Stimulated activated CD4-positive, alpha-beta T cell treated with anti-CD3 and anti-CD28 coated beads, Interleukin-4, amount 100 ng/mL, for 24 hours (primary cell): ENCODE data around the gene GPBP1.
A peak's percentile ranks its signal among the peaks of the same experiment; 100 is the strongest.
"Not testable (repeated sequence)": the region's sequence is repeated elsewhere in the genome, so short reads cannot be mapped to it uniquely, and the experiment has no call there.

ENCODE experiments used
- DNase-seq: peaks from one replicate; pipeline ENCODE4 v3.0.0-alpha.2; 2020

Gene GPBP1

DNA sequence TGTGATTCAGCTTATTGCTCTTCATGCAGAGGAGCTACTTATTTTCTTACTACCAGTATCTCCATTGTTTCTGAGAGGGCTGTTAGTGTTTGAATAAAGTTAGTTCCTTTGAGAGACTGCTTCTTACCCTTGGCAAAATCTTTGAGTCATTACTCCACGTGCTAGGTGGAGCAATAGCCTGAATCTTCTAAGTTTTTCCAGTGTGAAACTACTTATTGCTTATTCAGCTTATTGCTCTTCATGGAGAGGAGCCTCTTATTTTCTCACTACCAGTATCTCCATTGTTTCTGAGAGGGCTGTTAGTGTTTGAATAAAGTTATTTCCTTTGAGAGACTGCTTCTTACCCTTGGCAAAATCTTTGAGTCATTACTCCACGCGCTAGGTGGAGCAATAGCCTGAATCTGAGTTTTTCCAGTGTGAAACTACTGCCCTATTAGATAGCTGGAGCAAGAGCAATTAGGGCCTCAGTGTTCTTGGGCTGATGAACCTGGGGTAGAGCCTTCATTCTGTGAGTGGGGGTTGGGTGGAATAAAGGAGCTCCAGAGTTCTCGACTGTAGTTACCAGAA, 41.9 kb downstream of the GPBP1 start:
- DNase-seq: no peak

DNA sequence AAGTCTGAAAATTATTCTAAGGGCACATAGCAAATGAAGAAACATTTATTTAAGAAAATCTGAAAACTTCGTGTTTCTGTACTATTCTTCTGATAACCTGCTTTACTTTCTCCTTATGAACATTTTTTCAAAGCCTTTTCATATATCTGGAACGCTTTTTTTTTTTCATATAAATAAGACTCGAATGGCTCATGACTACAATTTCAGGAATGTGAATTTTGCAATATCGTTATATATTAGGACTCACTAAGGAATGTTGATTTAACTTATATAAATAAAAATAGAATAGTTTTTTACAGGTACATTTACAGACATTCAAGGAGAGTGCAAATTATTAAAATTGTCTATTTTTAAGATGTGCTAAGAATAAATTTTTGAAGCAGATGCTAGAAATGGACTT, 42.9 kb downstream of the GPBP1 start:
- no peak for DNase-seq

DNA sequence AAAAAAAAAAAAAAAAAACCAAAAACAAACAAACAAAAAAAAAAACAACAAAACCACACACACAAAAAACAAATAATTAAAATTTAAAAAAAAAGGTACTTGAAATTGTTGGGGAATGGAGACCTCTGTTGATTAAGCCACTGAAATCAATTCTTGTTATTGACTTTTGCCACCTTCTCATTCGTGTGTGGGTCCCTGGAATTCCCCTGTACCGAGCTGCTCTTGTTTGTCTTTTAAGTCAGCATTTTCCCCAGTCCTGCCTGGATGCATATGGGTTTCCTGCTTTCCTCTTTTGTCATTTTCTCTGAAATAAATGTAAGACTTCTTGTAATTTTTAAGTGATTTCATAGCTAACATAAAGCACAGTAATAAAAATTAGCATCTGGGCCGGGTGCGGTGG, 45.5 kb downstream of the GPBP1 start:
- DNase-seq: peak; percentile 16

DNA sequence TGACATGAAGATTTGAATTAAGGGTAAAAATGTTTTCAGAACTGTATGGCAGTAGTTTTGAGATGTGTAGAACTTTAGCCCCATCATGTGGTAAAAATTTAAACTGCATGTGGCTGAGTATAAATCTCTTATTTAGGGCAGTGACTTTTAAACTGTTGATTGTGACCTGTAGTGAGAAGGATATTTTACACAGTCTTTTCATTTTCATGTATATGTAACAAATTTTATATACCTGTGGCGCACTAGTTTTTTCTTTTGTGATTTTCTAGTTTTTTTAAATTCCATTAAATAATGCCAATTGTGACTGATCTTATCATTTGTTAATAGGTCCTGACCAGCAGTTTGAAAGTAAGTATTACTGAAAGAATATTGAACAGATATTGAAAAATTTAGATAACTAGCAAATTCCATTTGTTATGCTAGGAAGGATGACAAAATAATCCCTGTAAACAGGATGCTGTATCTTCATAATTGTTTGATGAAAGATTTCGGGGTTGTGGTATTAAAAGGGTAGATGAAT, 47.2 kb downstream of the GPBP1 start:
- peak; percentile 41 for DNase-seq

DNA sequence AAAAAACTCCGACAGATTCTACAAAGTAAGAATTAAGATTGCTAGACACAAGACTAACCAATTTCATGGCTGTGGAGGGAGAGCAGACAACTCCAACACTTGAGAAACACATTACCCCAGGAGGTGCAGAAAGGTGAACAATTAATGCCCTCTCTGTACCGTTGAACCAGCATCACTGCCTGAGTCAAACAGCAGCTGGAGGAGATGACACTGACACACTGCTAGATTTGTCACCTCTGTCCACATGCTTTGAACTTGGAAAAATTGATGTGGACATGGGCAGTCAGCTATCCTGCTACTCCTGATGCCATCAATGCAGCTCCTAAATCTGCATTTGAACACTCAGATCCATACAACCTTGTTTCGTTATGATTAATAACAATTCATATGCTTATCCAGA, 51.7 kb downstream of the GPBP1 start:
- DNase-seq: no peak

DNA sequence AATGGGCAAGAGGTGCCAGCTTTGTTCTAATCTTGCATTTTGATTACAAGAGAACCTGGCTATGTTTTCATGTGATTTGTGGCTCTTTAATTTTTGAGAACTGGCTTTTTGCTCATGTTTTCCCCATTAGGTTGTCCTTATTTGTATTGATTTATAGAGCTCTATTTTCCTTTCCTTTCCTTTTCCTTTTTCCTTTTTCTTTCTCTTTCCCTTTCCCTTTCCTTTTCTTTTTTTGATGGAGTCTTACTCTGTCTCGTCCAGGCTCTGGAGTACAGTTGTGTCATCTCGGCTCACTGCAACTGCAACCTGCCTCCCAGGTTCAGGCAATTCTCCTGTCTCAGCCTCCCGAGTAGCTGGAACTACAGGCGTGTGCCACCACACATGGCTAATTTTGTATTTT, 55.5 kb downstream of the GPBP1 start:
- DNase-seq: no peak

GRCh38 chr5:57231607-57232006, 57.7 kb downstream of the GPBP1 start:
- DNase-seq: no peak

DNA sequence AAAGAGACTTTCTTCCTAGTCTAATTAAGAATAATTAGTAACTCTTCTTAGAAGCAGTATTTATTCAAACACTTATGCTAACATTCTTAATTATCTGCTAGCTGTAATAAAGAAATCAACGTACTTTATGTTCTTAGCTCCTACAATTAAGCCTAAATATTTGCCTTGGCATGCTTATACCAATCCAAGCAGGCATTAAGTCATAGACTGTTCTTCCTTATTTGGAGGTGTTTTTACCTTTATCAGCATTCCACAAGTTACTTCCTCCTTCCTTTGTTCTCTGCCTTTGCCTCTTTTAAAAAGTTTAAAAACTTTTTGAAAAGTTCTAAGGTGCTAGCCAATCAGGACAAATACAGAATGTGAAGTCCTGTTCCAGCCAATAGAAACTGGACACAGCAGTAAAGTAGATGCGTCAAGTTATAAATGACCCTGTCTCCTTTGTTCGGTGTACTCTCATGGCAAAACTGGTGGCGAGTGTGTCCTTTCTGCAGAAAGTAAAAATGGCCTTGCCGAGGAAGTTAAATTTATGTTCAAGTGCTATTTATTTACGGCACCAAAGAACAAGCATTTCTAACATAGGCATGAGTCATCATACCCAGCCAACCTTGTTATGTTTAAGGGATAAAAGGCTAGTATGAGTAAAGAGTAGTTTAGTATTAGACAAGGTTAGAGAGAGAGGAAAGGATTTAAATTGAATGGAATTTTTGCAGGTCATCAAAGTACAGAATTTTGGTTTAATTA, 58.6 kb downstream of the GPBP1 start:
- no peak for DNase-seq

GRCh38 chr5:57243286-57244137, 69.7 kb downstream of the GPBP1 start:
- no peak for DNase-seq

DNA sequence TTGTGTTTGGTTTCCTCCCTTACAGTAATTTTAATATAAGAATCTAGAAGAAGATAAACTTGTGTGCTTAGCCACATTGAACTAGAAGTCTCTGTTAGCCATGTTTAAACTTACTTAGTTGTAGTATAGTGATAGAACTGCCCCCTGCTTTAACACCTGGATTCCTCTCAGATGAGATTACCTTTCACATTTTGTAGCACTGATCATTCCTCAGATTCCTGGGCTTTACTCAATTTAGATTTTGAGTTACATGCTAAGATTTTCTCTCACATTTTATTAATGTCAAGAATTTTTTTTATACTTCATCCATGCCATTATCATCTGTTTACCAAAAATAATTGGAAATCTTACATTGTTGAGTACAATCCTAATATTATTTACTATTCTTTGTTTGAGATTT, 70.5 kb downstream of the GPBP1 start:
- DNase-seq: no peak

DNA sequence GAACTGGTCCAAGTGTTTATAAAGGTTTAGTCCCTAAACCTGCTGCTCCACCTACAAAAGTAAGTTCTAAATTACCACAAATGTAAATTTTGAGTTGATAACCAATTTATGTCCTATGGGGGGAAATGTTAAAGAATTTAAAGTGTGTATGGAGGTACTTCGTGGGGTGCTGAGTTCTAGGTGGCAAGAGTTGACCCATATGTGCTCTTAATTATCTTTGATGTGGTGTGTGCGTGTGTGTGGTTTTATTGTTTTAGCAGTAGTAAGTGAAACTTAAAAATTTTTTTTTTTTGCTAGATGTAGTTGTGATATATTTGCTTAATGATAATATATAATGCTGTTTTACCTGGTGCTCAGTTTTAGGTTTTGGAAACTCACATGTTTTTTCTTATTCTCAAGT, 72.6 kb downstream of the GPBP1 start:
- no peak for DNase-seq

GRCh38 chr5:57247765-57248164, 73.9 kb downstream of the GPBP1 start:
- no peak for DNase-seq

GRCh38 chr5:57249265-57249874, 75.5 kb downstream of the GPBP1 start:
- no peak for DNase-seq

DNA sequence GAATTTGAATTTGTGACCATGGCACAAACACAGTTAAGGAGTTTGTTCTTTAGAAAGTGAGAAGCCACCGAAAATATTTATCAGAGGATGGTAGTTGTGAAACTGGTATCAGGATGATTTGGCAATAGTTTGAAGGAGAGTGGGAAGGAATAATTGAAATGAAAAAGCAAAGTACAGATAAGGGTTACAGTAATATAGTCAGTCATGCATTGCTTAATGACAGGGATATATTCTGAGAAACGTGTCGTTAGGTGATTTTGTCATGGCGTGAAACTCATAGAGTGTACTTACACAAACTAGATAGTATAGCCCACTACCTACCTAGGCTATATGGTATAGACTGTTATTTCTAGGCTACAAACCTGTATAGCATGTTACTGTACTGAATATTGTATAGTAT, 84.2 kb downstream of the GPBP1 start:
- no peak for DNase-seq

DNA sequence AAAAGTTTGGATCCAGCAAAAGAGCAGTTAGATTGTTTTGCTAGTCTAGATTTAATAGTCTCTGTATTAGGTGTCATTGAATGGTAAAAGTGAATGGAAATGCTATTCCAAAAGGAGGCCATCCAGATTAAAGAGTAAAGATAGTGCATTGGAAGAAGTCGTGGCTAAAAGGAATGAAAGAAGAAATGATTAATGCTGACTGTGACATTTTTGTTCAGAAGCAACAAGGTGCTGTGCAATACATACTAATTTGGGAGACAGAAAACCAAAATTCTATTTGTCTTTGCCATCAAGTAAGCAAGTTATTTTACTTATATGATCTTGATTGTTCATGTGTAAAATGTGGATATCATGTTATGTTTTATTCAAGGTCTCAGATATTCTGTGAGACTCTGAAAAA, 85.1 kb downstream of the GPBP1 start:
- DNase-seq: no peak

GRCh38 chr5:57259704-57260103, 85.8 kb downstream of the GPBP1 start:
- DNase-seq: no peak

DNA sequence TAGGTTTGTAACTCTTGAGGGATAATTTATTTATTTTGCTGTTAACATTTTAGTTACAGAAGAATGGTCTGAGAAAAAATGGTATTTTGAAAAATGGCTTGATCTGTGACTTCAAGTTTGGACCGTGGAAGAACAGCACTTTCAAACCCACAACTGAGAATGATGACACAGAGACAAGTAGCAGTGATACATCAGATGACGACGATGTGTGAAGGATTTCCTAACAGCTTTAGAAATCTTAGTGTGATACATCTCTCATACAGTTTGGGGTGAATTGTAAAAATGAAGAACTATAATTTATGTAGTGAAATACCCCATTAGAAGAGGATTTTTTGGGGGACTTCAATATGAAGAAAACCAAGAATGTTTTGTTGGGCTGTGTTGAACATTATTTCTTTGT, 88.7 kb downstream of the GPBP1 start:
- no peak for DNase-seq

- no peak for DNase-seq
Measured at GRCh38 chr5:57267805-57268204, 93.9 kb downstream of the GPBP1 start.

- no peak for DNase-seq
Measured at GRCh38 chr5:57276353-57276752, 102.5 kb downstream of the GPBP1 start.

GRCh38 chr5:57277085-57277484, 103.2 kb downstream of the GPBP1 start:
- DNase-seq: no peak

- DNase-seq: no peak
Measured at GRCh38 chr5:57280853-57281252, 107.0 kb downstream of the GPBP1 start.

- not testable (repeated sequence) for DNase-seq
Measured at GRCh38 chr5:57285084-57285483, 111.2 kb downstream of the GPBP1 start.

DNA sequence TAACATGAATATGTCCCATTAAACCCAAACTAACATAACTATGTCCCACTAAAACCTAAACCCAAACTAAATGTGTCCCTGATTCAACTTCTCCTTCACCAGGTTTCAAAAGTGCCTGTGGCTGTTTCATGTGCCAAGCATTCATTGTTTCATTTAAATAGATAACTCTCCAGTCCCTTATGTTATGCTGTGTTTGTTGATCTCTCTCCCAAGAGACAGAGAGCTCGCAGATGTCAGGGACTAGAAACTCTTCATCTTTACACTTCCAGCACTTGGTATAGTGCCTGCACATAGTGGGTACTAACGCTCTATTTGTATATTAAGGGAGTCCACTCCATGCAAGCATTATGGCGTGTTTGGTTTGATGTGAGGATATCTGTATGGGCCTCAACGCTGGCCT, 118.0 kb downstream of the GPBP1 start:
- DNase-seq: no peak
